ENCODE measurements around the gene HMOX1. TPM values are rescaled to one million over a fixed set of nuclear protein-coding genes. Genes with fewer than 3 reads are reported as not detected.

HMOX1 gene
- total and polyA plus RNA-seq, 2 of the 13 experiments (the other 11 are each of a cell fraction or from before 2014, with no cell fraction given), result 53.6 to 67.4 TPM

DNA sequence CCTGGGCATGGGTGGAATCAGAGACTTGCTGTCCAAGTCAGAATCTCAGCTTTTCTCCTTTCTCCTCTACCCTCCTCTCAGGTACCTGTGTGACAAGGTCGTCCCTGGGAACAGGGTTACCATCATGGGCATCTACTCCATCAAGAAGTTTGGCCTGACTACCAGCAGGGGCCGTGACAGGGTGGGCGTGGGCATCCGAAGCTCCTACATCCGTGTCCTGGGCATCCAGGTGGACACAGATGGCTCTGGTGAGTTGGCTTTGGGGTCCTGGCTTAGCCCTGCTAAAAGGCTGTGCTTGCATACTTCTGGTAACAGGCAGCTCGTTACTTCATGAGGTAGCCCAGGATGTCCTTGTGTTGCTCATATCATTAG lies 29.8 kb downstream of the HMOX1 start:
- H3K9ac ChIP-seq (ENCODE audit: insufficient read depth, low read depth, low read length), result no peak overlapping the region
- DNase-seq (ENCODE audit: low spot score), result no peak
- H3K36me3 ChIP-seq (replicated peaks in 1 of 2; ENCODE audit: control insufficient read depth in 1 of 2, insufficient read depth in 2 of 2, low read length in 2 of 2), result peaks cover 18 to 82% of the 10 kb centered on the region in 2 experiments
- no peak for ATAC-seq
- 100% methylated on average over 4 of the region's 6 CpGs for WGBS (ENCODE audit: low lambda C conversion rate)
- intact Hi-C loops (cut with micrococcal nuclease; ENCODE audit: unreplicated experiment) (loop anchor here (5.0 kb wide), 1 partner anchor 58 kb away; no protein-coding TSS in a partner anchor), in situ Hi-C loops (cut with HindIII; ENCODE audit: extremely low pct_ligation_motif_present, low pct_unique_long_range_greater_than_20kb) (no loop called here)
- peaks cover 23% of the 10 kb centered on the region for H3K4me1 ChIP-seq (ENCODE audit: insufficient read depth, low read length)
- no peaks in the 10 kb centered on the region for H3K27me3 ChIP-seq (ENCODE audit: control insufficient read depth in 1 of 2, insufficient read depth in 2 of 2, low read length in 2 of 2)
- no peaks in the 10 kb centered on the region for H3K9me3 ChIP-seq (ENCODE audit: low read length)
- POLR2A ChIA-PET, result no interaction called here
- H3K4me2 ChIP-seq (ENCODE audit: low read depth, low read length), result no peak overlapping the region
- no peak for FAIRE-seq
- no peaks in the 10 kb centered on the region for H3K79me2 ChIP-seq (ENCODE audit: insufficient read depth, low read length)
- H3K4me3 ChIP-seq (replicated peaks in 1 of 3; ENCODE audit: insufficient read depth in 1 of 3, low read depth in 2 of 3, low read length in 3 of 3), result no peak overlapping the region
- no peak overlapping the region for H2AFZ ChIP-seq (ENCODE audit: low read length)
- no peaks in the 10 kb centered on the region for H4K20me1 ChIP-seq (ENCODE audit: insufficient read depth, low read length)
- no TSS peak for BruUV-seq (replicated peaks)
- TF ChIP-seq PHB2 (IDR thresholded peaks at IDR 0.05; ENCODE audit: partially characterized antibody) (no peak), ZNF20 (CRISPR knock-in tag; IDR thresholded peaks at IDR 0.05) (no peak), ZBTB3 (CRISPR knock-in tag; IDR thresholded peaks at IDR 0.05; ENCODE audit: borderline replicate concordance, low read depth) (no peak), SP5 (CRISPR knock-in tag; IDR thresholded peaks at IDR 0.05; ENCODE audit: borderline replicate concordance, low read depth) (no peak), ZEB1 (IDR thresholded peaks at IDR 0.05; ENCODE audit: insufficient replicate concordance, low read depth) (no peak), ZNF430 (CRISPR knock-in tag; IDR thresholded peaks at IDR 0.05) (no peak), HOXA3 (CRISPR knock-in tag; IDR thresholded peaks at IDR 0.05) (no peak), ZSCAN22 (CRISPR knock-in tag; IDR thresholded peaks at IDR 0.05) (no peak), MYNN (CRISPR knock-in tag; IDR thresholded peaks at IDR 0.05; ENCODE audit: low read depth) (no peak), ATM (IDR thresholded peaks at IDR 0.05; ENCODE audit: borderline replicate concordance) (no peak), SSRP1 (CRISPR knock-in tag; IDR thresholded peaks at IDR 0.05) (no peak), CCDC6 (CRISPR knock-in tag; IDR thresholded peaks at IDR 0.05) (no peak), ATRX (CRISPR knock-in tag; IDR thresholded peaks at IDR 0.05; ENCODE audit: borderline replicate concordance) (no peak)
- TF ChIP-seq, protein P1, sequence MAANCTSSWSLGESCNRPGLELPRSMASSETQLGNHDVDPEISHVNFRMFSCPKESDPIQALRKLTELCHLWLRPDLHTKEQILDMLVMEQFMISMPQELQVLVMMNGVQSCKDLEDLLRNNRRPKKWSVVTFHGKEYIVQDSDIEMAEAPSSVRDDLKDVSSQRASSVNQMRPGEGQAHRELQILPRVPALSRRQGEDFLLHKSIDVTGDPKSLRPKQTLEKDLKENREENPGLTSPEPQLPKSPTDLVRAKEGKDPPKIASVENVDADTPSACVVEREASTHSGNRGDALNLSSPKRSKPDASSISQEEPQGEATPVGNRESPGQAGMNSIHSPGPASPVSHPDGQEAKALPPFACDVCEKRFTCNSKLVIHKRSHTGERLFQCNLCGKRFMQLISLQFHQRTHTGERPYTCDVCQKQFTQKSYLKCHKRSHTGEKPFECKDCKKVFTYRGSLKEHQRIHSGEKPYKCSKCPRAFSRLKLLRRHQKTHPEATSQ (CRISPR knock-in tag; IDR thresholded peaks at IDR 0.05; ENCODE audit: borderline replicate concordance), result no peak
- TF ChIP-seq, protein P2, sequence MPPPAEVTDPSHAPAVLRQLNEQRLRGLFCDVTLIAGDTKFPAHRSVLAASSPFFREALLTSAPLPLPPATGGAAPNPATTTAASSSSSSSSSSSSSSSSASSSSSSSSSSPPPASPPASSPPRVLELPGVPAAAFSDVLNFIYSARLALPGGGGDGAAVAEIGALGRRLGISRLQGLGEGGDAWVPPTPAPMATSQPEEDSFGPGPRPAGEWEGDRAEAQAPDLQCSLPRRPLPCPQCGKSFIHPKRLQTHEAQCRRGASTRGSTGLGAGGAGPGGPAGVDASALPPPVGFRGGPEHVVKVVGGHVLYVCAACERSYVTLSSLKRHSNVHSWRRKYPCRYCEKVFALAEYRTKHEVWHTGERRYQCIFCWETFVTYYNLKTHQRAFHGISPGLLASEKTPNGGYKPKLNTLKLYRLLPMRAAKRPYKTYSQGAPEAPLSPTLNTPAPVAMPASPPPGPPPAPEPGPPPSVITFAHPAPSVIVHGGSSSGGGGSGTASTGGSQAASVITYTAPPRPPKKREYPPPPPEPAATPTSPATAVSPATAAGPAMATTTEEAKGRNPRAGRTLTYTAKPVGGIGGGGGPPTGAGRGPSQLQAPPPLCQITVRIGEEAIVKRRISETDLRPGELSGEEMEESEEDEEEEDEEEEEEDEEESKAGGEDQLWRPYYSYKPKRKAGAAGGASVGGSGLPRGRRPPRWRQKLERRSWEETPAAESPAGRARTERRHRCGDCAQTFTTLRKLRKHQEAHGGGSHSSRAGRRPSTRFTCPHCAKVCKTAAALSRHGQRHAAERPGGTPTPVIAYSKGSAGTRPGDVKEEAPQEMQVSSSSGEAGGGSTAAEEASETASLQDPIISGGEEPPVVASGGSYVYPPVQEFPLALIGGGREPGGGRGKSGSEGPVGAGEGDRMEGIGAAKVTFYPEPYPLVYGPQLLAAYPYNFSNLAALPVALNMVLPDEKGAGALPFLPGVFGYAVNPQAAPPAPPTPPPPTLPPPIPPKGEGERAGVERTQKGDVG (CRISPR knock-in tag; IDR thresholded peaks at IDR 0.05; ENCODE audit: borderline replicate concordance), result no peak
- CTCF ChIA-PET (ENCODE audit: low intra/inter-chr PET ratio, low total read pairs), result interaction anchor here (0.8 kb wide), 1 partner anchor 60 kb away, joined by 3 read pairs; no protein-coding TSS in a partner anchor
- no peak overlapping the region for H3K27ac ChIP-seq (ENCODE audit: extremely low read length, insufficient read depth, low read length)
